GM12891 (cell line): ENCODE data around the gene AHDC1.

ENCODE experiments used
- POLR2A ChIP-seq: IDR thresholded peaks from 2 replicates; pipeline ENCODE4 v1.6.1; 2011; ENCODE audit warnings: low read depth, low read length, control low read depth
- TAF1 ChIP-seq: IDR thresholded peaks from 2 replicates; pipeline ENCODE4 v1.6.1; 2011; ENCODE audit warnings: low read depth, low read length, control low read depth

GRCh38 chr1:27638047-27638734 lies 34.2 kb upstream of the AHDC1 start:
- TF ChIP-seq TAF1 (no peak), POLR2A (no peak)
